ENCODE measurements around the gene SLC43A3.
A peak's percentile ranks its signal among the peaks of the same experiment; 100 is the strongest.

Gene SLC43A3

GRCh38 chr11:57426929-57427726, at the start of gene SLC43A3:
Gene SLC43A3 (minus strand): TSS chr11:57427121. CDS start chr11:57426172, 949 bp downstream.
- peak; percentile 84 to 87 for DNase-seq

DNA sequence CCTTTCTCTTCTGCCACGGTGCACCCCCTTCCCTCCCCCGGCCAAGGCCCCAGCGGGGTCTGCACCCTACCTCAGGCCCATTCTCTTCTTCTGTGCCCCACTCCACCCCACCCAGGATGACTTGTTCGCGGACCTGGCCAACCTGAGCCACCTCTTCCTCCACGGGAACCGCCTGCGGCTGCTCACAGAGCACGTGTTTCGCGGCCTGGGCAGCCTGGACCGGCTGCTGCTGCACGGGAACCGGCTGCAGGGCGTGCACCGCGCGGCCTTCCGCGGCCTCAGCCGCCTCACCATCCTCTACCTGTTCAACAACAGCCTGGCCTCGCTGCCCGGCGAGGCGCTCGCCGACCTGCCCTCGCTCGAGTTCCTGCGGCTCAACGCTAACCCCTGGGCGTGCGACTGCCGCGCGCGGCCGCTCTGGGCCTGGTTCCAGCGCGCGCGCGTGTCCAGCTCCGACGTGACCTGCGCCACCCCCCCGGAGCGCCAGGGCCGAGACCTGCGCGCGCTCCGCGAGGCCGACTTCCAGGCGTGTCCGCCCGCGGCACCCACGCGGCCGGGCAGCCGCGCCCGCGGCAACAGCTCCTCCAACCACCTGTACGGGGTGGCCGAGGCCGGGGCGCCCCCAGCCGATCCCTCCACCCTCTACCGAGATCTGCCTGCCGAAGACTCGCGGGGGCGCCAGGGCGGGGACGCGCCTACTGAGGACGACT, 49.3 kb upstream of the SLC43A3 start:
- DNase-seq: peak; percentile 23 to 27

- DNase-seq: no peak
These were observed 48.7 kb upstream of the SLC43A3 start for GRCh38 chr11:57475671-57476046.

- no peak for DNase-seq
These were observed 48.3 kb upstream of the SLC43A3 start for GRCh38 chr11:57475191-57475590.

DNA sequence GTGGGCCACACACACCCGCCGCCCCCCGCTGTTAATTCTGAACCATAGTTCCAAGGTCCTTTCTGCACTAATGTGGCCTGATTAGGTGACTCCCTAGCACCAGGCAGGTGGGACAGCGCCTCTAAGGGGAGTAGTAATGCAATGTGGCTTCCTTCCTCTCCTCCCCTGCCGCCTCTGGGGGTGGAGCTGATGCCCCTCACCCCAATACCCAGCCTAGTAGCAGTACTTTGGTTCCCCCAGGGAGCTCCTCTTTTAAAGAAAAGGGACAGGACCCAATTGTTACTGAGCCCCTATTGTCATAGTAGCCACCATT, 47.8 kb upstream of the SLC43A3 start:
- DNase-seq: no peak

DNA sequence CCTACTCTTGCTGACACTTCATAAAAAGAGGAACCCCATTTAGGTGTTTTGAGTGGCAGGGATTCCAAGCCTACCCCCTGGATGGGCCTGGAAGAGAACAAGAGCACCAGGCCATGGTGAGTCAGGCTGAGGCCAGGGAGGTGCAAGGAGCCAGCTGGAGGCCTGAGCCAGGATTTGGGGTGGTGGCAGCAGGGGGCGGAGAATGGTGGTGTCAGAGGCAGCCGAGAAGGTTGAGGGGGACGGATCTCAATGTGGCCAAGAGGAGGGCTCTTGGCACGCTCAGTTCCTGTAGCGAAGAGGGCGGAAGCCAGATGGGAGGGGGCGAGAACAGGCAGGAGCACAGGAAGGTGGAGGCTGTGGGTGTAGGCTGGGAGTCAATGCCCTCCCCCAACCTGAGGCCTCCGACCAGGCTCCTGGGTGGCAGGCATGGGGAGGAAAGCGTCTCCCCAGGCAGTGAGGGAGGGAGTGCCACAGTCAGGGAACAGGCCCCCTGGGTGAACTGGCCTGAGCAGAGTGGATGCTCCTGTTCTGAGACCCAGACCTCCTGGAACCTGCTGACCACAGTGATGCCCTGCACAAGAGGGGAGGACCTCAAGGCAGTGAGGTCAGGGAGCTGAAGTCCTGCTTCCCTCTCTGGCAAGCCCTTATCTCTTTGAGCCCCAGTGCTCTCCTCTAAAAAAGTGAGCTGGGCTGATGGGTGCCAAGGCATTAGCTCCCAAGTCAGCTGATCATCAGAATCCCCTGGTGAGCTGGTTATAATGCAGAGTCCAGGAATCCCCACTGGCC, 47.3 kb upstream of the SLC43A3 start:
- peak; percentile 23 to 33 for DNase-seq

DNA sequence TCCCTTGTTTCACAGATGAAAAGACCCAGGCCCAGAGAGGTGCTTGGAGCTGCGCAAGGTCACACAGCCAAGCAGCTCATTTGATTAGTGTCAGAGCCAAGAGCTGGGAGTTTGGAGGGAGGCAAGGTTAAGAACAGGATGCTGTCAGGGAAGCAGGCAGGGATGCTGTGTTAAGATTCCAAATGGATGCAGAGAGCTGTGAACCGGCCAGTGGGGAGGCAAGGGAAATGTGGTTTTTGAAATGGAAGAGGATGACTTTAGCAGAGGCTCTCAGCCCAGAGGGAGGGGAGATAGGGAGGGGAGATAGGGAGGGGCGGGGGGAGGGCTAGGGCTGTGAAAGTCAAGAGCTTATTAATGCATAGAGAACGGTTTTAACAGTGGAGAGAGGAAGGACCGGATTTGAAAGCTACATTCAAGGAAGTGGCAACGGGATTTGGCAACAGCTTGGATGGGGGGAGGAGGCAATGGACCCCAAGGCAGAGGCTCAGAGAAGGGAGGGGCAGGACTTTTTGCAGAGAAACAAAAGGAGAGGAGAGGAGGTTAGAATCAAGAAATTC, 46.4 kb upstream of the SLC43A3 start:
- DNase-seq: no peak

GRCh38 chr11:57471496-57471895, 44.6 kb upstream of the SLC43A3 start:
- no peak for DNase-seq

DNA sequence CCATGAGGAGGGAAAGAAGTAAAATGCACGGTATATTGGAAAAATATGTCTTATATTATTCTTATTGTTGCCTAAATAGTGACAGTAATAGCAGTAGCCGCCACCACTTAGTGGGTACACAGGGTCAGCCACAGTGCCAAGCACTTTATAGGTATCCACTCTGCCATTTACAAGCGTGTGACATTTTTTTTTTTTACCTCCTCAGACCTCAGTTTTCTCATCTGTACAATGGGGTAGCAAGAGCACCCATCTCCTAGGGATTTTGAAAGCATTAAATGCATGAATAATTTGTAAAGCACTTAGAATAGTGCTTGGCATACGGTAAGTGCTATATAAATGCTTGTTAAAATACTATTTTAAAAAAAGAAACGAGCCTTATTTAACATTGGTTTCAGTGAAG, 42.3 kb upstream of the SLC43A3 start:
- DNase-seq: no peak

GRCh38 chr11:57468276-57468675, 41.4 kb upstream of the SLC43A3 start:
- DNase-seq: no peak

DNA sequence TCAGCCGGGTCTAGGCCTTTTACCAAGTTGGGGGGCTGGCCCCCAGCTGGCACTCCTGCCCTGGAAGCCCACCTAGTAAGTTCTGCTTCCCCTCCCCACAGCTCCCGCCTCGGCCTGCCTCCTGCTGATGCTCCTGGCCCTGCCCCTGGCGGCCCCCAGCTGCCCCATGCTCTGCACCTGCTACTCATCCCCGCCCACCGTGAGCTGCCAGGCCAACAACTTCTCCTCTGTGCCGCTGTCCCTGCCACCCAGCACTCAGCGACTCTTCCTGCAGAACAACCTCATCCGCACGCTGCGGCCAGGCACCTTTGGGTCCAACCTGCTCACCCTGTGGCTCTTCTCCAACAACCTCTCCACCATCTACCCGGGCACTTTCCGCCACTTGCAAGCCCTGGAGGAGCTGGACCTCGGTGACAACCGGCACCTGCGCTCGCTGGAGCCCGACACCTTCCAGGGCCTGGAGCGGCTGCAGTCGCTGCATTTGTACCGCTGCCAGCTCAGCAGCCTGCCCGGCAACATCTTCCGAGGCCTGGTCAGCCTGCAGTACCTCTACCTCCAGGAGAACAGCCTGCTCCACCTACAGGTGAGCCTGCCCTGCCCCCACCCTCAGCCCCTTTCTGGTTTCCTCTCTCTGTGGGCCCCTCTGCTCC, 40.7 kb upstream of the SLC43A3 start:
- DNase-seq: no peak

DNA sequence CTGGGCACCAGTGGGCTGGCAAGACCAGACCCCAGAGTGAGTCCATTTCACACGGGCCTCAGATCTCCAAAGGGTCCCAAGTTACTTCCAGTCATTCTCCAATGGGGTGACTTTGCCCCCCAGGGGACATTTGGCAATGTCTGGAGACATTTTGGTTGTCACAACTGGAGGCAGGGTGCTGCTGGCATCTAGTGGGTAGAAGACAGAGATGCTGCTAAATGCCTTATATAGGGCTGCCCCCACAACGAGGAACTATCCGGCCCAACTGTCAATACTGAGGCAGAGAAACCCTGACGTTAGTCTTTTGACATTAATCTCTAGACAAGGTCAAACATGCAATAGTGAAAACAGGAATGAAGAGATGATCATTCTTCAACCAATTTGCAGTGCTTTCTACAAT, 39.8 kb upstream of the SLC43A3 start:
- no peak for DNase-seq

GRCh38 chr11:57464539-57465181, 37.7 kb upstream of the SLC43A3 start:
- no peak for DNase-seq

DNA sequence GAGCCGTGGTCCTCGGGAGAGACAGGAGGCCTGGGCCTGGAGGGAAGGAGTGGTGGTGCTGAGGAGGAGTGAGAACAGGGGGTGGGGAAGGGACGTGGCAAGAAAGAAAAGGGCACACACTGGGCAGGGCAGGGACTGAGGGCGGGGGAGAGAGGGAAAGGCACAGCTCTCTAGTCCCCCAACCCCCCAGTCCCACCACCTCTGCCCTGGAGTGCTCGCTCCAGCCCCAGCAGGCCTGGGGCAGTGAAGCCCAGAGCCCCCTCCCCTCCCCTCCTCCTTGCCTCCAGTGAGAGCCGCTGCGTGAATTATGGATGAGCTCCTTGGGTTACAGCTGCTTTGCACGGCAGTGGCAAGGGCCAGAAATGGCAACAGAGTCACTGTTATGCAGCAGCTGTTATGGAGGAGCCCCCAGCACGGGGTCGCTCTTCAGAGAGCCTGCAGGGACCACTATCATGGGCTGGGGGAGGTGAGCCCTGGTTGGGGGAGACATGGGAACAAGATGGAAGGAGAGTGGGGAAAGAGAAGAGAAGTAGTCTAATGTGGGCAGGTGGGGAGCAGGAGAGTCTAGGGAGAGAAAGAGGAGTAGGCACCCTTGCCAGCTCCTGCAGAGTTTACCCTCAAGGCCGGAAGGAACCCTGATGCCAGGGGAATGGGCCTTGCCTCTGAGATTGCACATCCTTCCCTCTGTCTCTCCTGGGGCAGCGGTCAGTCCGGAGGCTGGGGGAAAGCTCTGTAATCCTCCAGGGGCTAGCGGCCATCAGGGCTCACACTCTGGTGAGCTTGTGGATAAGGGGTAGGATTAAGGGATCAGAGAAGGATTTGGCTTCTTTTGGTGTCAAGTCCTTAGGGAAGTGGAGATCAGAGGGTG, 37.0 kb upstream of the SLC43A3 start:
- DNase-seq: no peak

DNA sequence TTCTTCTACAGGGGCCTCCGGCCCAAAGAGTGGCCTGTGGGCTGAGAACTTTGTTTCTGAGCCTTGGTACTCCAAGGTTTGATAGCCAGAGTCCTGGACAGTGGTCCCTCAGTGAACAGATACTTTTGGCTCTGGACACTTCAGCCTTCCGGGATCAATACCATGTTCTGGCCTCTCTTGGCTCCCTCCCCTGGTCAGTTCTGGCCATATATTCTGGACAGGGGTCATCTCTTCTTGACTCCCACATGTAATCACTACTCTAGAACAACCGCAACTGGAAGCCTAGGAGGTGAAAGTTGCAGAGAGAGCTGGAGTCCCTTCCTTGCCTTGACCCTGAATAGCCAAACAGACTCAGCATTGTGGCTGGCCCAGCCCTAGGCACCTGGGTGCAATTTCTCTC, 35.7 kb upstream of the SLC43A3 start:
- no peak for DNase-seq

DNA sequence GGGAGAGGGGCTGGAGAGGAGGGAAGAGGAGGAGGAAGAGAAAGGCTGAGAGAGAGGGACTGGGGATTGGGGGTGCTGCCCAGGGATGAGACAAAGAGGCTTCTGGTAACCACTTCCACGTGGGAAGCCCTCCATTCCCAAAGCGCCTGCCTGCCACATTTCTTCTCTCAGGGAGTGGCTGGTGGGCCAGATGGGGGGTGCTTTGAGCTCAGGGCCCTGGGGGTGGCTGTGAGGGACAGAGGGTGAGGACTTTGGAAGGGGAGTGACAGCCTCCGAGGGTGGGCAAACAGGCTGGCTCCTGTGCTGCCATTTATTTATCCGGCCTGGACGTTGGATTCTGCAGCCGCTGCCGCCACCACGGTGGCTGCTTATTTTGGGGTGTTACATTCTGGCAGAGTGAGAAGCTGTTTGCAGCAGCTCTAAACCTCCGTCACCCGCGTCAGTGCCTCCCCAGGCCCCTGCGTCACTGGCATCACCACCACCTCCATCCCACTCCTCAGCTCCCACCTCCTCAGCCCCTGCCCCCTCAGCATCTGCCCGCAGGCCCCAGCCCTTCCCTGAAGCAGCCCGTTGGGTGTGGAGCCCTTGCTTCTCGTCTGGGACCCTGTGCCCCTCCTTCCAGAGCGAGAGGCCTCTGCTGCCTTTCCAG, 35.0 kb upstream of the SLC43A3 start:
- DNase-seq: no peak

- DNase-seq: no peak
These were observed 34.1 kb upstream of the SLC43A3 start for GRCh38 chr11:57460758-57461749.

GRCh38 chr11:57460022-57460757, 33.3 kb upstream of the SLC43A3 start, which contains the start of gene RTN4RL2:
Gene RTN4RL2 (plus strand): TSS chr11:57460528. CDS start chr11:57460866, 338 bp downstream.
- peak; percentile 63 to 70 for DNase-seq
